ENCODE data around the gene TUG1.

The TUG1 gene

DNA sequence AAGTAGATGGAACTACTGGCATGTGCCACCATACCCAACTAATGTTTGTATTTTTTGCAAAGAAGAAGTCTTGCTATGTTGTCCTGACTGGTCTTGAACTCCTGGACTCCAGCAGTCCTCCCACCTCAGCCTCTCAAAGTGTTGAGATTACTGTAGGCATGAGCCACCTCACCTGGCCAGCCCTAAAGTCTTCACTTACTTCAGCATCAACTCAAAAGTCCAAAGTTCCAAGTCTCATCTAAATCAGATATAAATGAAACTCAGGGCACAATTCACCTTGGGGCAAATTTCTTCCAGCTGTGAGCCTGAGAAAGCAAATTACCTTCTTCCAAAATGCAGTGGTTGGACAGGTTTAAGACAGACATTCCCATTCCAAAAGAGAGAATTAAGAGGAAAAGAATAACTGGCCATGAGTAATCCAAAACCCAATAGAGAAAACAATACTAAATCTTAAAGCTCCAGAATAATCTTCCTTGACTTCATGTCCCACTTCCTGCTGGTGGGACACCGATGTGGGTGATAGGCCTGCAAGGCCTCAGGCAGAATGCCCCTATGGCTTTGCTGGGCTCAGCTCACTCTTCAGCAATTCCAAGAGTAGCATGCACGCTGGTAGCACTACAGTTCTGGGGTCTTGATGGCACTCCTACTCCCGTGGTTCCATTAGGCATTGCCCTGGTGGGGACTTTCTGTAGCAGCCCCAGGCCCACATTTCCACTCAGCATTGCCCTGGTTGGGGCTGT lies 50.3 kb downstream of the TUG1 start:
- no peaks in the 10 kb centered on the region for H3K4me1 Mint-ChIP-seq (ENCODE audit: low read depth)
- no peaks in the 10 kb centered on the region for H3K36me3 Mint-ChIP-seq
- H3K9me3 Mint-ChIP-seq (ENCODE audit: low read depth), result no peaks in the 10 kb centered on the region
- H3K27ac Mint-ChIP-seq, result no peak overlapping the region
- no peaks in the 10 kb centered on the region for H3K27me3 Mint-ChIP-seq
- H3K4me3 Mint-ChIP-seq, result no peak overlapping the region

DNA sequence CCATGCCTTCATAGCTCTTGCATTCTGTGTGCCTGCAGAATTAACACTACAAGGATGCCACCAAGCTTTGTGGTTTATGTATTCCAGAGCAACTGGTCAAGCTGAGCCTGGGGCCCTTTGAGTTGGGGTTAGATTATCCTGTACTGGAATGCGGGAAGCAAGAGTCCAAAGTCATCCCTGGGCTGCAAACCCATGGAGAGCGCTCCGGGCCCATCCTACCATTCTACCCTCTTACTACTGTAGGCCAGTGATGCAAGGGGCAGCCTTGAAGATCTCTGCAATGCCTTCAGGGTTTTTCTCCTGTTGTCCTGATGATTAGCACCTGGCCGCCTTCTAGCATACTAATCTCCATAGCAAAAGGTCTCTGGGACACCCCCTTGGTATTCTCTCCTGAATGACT lies 51.3 kb downstream of the TUG1 start:
- Mint-ChIP-seq H3K4me3 (no peak overlapping the region), H3K4me1 (ENCODE audit: low read depth) (no peaks in the 10 kb centered on the region), H3K27me3 (no peaks in the 10 kb centered on the region), H3K9me3 (ENCODE audit: low read depth) (no peaks in the 10 kb centered on the region), H3K27ac (no peak overlapping the region), H3K36me3 (no peaks in the 10 kb centered on the region)

DNA sequence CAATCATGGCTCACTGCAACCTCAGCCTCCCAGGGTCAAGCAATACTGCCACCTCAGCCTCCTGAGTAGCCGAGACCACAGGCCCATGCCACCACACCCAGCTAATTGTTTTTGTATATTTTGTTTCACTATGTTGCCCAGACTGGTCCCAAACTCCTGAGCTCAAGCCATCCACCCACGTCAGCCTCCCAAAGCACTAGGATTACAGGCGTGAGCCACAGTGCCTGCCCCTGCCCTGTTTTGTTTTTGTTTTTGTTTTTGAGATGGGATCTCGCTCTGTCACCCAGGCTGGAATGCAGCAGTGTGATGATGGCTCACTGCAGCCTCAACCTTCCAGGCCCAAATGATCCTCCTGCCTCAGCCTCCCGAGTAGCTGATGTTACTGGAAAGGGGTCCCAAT lies 53.5 kb downstream of the TUG1 start:
- no peaks in the 10 kb centered on the region for H3K27me3 Mint-ChIP-seq
- no peaks in the 10 kb centered on the region for H3K36me3 Mint-ChIP-seq
- no peaks in the 10 kb centered on the region for H3K9me3 Mint-ChIP-seq (ENCODE audit: low read depth)
- no peak overlapping the region for H3K4me3 Mint-ChIP-seq
- H3K4me1 Mint-ChIP-seq (ENCODE audit: low read depth), result no peaks in the 10 kb centered on the region
- no peak overlapping the region for H3K27ac Mint-ChIP-seq
